ENCODE results near the gene TRAM2. TPM values are rescaled to one million over a fixed set of nuclear protein-coding genes. Genes with fewer than 3 reads are reported as not detected.

Gene TRAM2
- total and polyA plus RNA-seq, 4 experiments from 2014 or later, result 2.7 to 11.3 (median 7.5) TPM

DNA sequence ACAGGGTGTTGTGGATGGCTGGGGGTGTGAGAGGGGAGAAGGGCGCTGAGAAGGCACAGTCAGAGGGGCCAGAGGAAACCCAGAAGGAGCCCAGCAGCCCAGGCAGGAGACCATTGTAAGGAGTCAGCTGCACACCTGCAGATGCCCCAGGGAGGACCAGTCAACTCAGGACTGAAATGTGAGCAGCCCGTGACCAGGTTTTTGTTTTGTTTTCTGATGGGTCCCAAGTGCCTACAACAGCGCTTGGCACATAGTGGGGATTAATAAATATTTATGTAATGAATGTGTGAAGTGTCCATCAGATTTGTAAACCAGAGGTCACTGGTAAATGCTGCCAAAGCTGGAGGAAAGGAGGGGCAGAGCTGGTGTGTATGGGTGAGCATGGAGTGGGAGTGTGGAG, 30.2 kb downstream of the TRAM2 start:
- no peaks in the 10 kb centered on the region for H3K9me3 Mint-ChIP-seq

GRCh38 chr6:52546192-52546591, 30.7 kb downstream of the TRAM2 start:
- H3K4me3 Mint-ChIP-seq, result no peak overlapping the region
- no peak overlapping the region for H3K4me3 ChIP-seq (ENCODE audit: low read length in 2 of 2)
- H3K9me3 Mint-ChIP-seq, result no peaks in the 10 kb centered on the region
- DNase-seq, result no peak
- H3K36me3 Mint-ChIP-seq, result peaks cover 2 to 28% of the 10 kb centered on the region in 2 donors
- peak overlapping the region in 2 of 7 donors; percentile 5 to 19 for H3K27ac Mint-ChIP-seq
- intact Hi-C loops (cut with micrococcal nuclease), result no loop called here
- peaks cover 12 to 33% (median 24%) of the 10 kb centered on the region in 4 donors for H3K4me1 Mint-ChIP-seq
- H3K4me1 ChIP-seq (ENCODE audit: insufficient read depth, low read length), result no peaks in the 10 kb centered on the region
- no peaks in the 10 kb centered on the region for H3K27me3 Mint-ChIP-seq
- no peaks in the 10 kb centered on the region for H3K27me3 ChIP-seq (ENCODE audit: insufficient read depth, low read length)
- H3K27ac ChIP-seq (ENCODE audit: low read depth, low read length), result no peak overlapping the region
- ChIA-PET POLR2A (ENCODE audit: partially characterized antibody) (no interaction called here), CTCF (ENCODE audit: partially characterized antibody) (no interaction called here)
- H3K9me3 ChIP-seq (ENCODE audit: control insufficient read depth in 1 of 2, low read length in 2 of 2), result no peaks in the 10 kb centered on the region
- no peaks in the 10 kb centered on the region for H3K36me3 ChIP-seq (ENCODE audit: insufficient read depth, low read length)

More for the DNA sequence above, 30.2 kb downstream of the TRAM2 start:
- H3K4me1 Mint-ChIP-seq, result peaks cover 12 to 34% (median 29%) of the 10 kb centered on the region in 4 donors
- no peaks in the 10 kb centered on the region for H3K9me3 ChIP-seq (ENCODE audit: control insufficient read depth in 1 of 2, low read length in 2 of 2)
- H3K4me3 Mint-ChIP-seq, result peak overlapping the region in 1 of 8 donors; percentile 14
- intact Hi-C loops (cut with micrococcal nuclease), result no loop called here
- no peak for DNase-seq
- ChIA-PET POLR2A (ENCODE audit: partially characterized antibody) (no interaction called here), CTCF (ENCODE audit: partially characterized antibody) (no interaction called here)
- H3K27ac Mint-ChIP-seq, result peak overlapping the region in 2 of 7 donors; percentile 5 to 80
- H3K27ac ChIP-seq (ENCODE audit: low read depth, low read length), result no peak overlapping the region
- no peaks in the 10 kb centered on the region for H3K27me3 Mint-ChIP-seq
- no peaks in the 10 kb centered on the region for H3K4me1 ChIP-seq (ENCODE audit: insufficient read depth, low read length)
- H3K36me3 Mint-ChIP-seq, result peaks cover 2 to 28% of the 10 kb centered on the region in 2 donors
- no peaks in the 10 kb centered on the region for H3K27me3 ChIP-seq (ENCODE audit: insufficient read depth, low read length)
- H3K36me3 ChIP-seq (ENCODE audit: insufficient read depth, low read length), result no peaks in the 10 kb centered on the region
- H3K4me3 ChIP-seq (ENCODE audit: low read length in 2 of 2), result no peak overlapping the region

- Mint-ChIP-seq H3K4me3 (no peak overlapping the region), H3K27ac (no peak overlapping the region)
Measured at GRCh38 chr6:52545406-52546119, 31.3 kb downstream of the TRAM2 start.

GRCh38 chr6:52544602-52545405, 32.1 kb downstream of the TRAM2 start:
- no peaks in the 10 kb centered on the region for H3K9me3 ChIP-seq (ENCODE audit: control insufficient read depth in 1 of 2, low read length in 2 of 2)
- CTCF ChIA-PET (ENCODE audit: partially characterized antibody), result no interaction called here
- Mint-ChIP-seq H3K27ac (no peak overlapping the region), H3K36me3 (peaks cover 2 to 23% of the 10 kb centered on the region in 2 donors), H3K4me3 (no peak overlapping the region), H3K9me3 (no peaks in the 10 kb centered on the region), H3K27me3 (no peaks in the 10 kb centered on the region), H3K4me1 (peaks cover 14 to 35% (median 22%) of the 10 kb centered on the region in 4 donors)
- H3K4me3 ChIP-seq (ENCODE audit: low read length in 2 of 2), result no peak overlapping the region
- POLR2A ChIA-PET (ENCODE audit: partially characterized antibody), result no interaction called here
- H3K36me3 ChIP-seq (ENCODE audit: insufficient read depth, low read length), result no peaks in the 10 kb centered on the region
- no peaks in the 10 kb centered on the region for H3K27me3 ChIP-seq (ENCODE audit: insufficient read depth, low read length)
- H3K27ac ChIP-seq (ENCODE audit: low read depth, low read length), result no peak overlapping the region
- intact Hi-C loops (cut with micrococcal nuclease), result no loop called here
- no peaks in the 10 kb centered on the region for H3K4me1 ChIP-seq (ENCODE audit: insufficient read depth, low read length)
- no peak for DNase-seq

More at GRCh38 chr6:52545406-52546119, 31.3 kb downstream of the TRAM2 start:
- Mint-ChIP-seq H3K27me3 (no peaks in the 10 kb centered on the region), H3K36me3 (peaks cover 2 to 28% of the 10 kb centered on the region in 2 donors), H3K9me3 (no peaks in the 10 kb centered on the region), H3K4me1 (peaks cover 12 to 34% (median 21%) of the 10 kb centered on the region in 4 donors)
- H3K4me1 ChIP-seq (ENCODE audit: insufficient read depth, low read length), result no peaks in the 10 kb centered on the region
- H3K27ac ChIP-seq (ENCODE audit: low read depth, low read length), result no peak overlapping the region
- CTCF ChIA-PET (ENCODE audit: partially characterized antibody), result no interaction called here
- intact Hi-C loops (cut with micrococcal nuclease), result no loop called here
- POLR2A ChIA-PET (ENCODE audit: partially characterized antibody), result no interaction called here
- no peak overlapping the region for H3K4me3 ChIP-seq (ENCODE audit: low read length in 2 of 2)
- no peaks in the 10 kb centered on the region for H3K27me3 ChIP-seq (ENCODE audit: insufficient read depth, low read length)
- no peaks in the 10 kb centered on the region for H3K36me3 ChIP-seq (ENCODE audit: insufficient read depth, low read length)
- no peaks in the 10 kb centered on the region for H3K9me3 ChIP-seq (ENCODE audit: control insufficient read depth in 1 of 2, low read length in 2 of 2)
- DNase-seq, result no peak

DNA sequence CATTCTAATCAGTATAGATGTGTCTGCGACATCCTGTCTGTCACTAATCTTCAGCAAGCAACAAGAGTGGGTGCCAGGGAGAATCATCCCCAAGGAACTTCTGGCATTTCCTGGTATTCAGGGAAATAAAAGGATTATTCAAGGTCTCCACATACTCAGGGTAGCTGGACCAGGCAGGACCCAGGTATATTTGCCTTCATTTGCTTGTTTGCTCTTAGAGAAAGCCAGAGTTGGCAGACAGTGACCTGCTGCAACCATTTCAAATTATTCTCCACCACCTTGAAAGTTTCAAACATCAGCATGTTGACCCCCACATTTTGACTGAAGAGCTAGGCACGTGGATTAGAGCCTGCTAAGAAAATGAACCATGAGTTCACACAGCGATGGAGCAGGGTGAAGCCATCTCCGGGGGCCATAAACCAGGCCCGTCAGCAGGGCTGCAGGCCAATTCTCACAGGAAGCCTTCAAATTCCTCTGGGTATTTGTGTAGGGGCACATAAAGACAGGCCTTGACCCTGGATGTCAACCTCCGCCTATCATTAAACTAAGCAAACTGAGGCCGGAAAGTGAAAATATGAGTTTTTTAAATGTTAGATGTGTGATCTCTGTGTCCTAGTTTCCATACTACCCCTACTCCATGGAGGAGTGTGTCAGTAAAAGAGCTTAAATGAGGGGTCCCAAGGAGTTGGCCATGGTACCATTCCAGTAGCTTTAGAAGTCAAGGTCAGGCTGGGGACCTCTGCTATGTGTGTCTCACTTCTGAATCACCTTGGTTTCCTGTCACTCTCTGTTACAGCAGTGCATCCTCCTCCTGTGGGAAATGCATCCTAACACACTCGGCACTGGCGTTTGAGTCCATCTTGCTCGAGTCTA, 32.9 kb downstream of the TRAM2 start:
- H3K9me3 ChIP-seq (ENCODE audit: control insufficient read depth in 1 of 2, low read length in 2 of 2), result no peaks in the 10 kb centered on the region
- CTCF ChIA-PET (ENCODE audit: partially characterized antibody), result no interaction called here
- peaks cover 21 to 37% (median 26%) of the 10 kb centered on the region in 4 donors for H3K4me1 Mint-ChIP-seq
- peak overlapping the region in 1 of 8 donors; percentile 11 for H3K4me3 Mint-ChIP-seq
- H3K36me3 ChIP-seq (ENCODE audit: insufficient read depth, low read length), result no peaks in the 10 kb centered on the region
- DNase-seq, result no peak
- H3K27ac Mint-ChIP-seq, result peak overlapping the region in 1 of 7 donors; percentile 73
- no peaks in the 10 kb centered on the region for H3K9me3 Mint-ChIP-seq
- no peaks in the 10 kb centered on the region for H3K27me3 ChIP-seq (ENCODE audit: insufficient read depth, low read length)
- peaks cover 2% of the 10 kb centered on the region for H3K4me1 ChIP-seq (ENCODE audit: insufficient read depth, low read length)
- intact Hi-C loops (cut with micrococcal nuclease), result no loop called here
- H3K27ac ChIP-seq (ENCODE audit: low read depth, low read length), result no peak overlapping the region
- POLR2A ChIA-PET (ENCODE audit: partially characterized antibody), result no interaction called here
- H3K27me3 Mint-ChIP-seq, result no peaks in the 10 kb centered on the region
- H3K36me3 Mint-ChIP-seq, result peaks cover 0 to 18% of the 10 kb centered on the region in 2 donors
- no peak overlapping the region for H3K4me3 ChIP-seq (ENCODE audit: low read length in 2 of 2)

- no peak overlapping the region for H3K27ac ChIP-seq (ENCODE audit: low read depth, low read length)
- H3K4me1 ChIP-seq (ENCODE audit: insufficient read depth, low read length), result peaks cover 7% of the 10 kb centered on the region
- CTCF ChIA-PET (ENCODE audit: partially characterized antibody), result interaction anchor here (0.9 kb wide), 1 partner anchor 13 kb away, joined by 4 read pairs; no protein-coding TSS in a partner anchor
- no peak overlapping the region for H3K4me3 ChIP-seq (ENCODE audit: low read length in 2 of 2)
- no peaks in the 10 kb centered on the region for H3K36me3 ChIP-seq (ENCODE audit: insufficient read depth, low read length)
- no peaks in the 10 kb centered on the region for H3K27me3 Mint-ChIP-seq
- no peak for DNase-seq
- peaks cover 24 to 39% (median 30%) of the 10 kb centered on the region in 4 donors for H3K4me1 Mint-ChIP-seq
- H3K36me3 Mint-ChIP-seq, result peaks cover 0 to 13% of the 10 kb centered on the region in 2 donors
- no peaks in the 10 kb centered on the region for H3K9me3 ChIP-seq (ENCODE audit: control insufficient read depth in 1 of 2, low read length in 2 of 2)
- POLR2A ChIA-PET (ENCODE audit: partially characterized antibody), result no interaction called here
- H3K27ac Mint-ChIP-seq, result no peak overlapping the region
- intact Hi-C loops (cut with micrococcal nuclease), result no loop called here
- no peak overlapping the region for H3K4me3 Mint-ChIP-seq
- no peaks in the 10 kb centered on the region for H3K27me3 ChIP-seq (ENCODE audit: insufficient read depth, low read length)
- H3K9me3 Mint-ChIP-seq, result no peaks in the 10 kb centered on the region
Measured at GRCh38 chr6:52543262-52543661, 33.6 kb downstream of the TRAM2 start.

DNA sequence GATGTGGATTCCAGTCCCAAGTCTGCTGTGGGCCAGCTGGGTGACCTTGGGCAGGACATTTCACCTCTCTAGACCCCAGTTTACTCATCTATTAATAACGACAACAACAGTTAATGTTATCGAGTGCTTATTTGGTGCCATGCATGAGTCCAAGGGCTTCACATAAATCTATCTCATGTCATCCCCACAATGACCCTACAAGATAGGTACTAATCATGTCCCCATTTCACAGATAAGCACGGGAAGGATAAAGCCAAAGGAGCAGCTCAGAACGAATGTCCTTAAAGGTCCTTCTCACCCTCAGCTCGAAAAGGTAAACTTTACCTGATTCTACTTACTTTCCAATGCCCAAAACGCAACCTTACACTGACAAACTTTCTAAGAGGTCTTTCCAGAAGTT, 35.7 kb downstream of the TRAM2 start:
- H3K27me3 Mint-ChIP-seq, result no peaks in the 10 kb centered on the region
- H3K4me1 ChIP-seq (ENCODE audit: insufficient read depth, low read length), result peaks cover 28% of the 10 kb centered on the region
- CTCF ChIA-PET (ENCODE audit: partially characterized antibody), result no interaction called here
- H3K27me3 ChIP-seq (ENCODE audit: insufficient read depth, low read length), result no peaks in the 10 kb centered on the region
- H3K4me1 Mint-ChIP-seq, result peaks cover 37 to 45% (median 41%) of the 10 kb centered on the region in 4 donors
- no peaks in the 10 kb centered on the region for H3K9me3 Mint-ChIP-seq
- no peak overlapping the region for H3K4me3 ChIP-seq (ENCODE audit: low read length in 2 of 2)
- H3K4me3 Mint-ChIP-seq, result no peak overlapping the region
- peaks cover 0 to 6% of the 10 kb centered on the region in 2 donors for H3K36me3 Mint-ChIP-seq
- intact Hi-C loops (cut with micrococcal nuclease), result no loop called here
- H3K36me3 ChIP-seq (ENCODE audit: insufficient read depth, low read length), result no peaks in the 10 kb centered on the region
- DNase-seq, result no peak
- H3K27ac ChIP-seq (ENCODE audit: low read depth, low read length), result no peak overlapping the region
- no peak overlapping the region for H3K27ac Mint-ChIP-seq
- POLR2A ChIA-PET (ENCODE audit: partially characterized antibody), result interaction anchor here (0.5 kb wide), 1 partner anchor 20 kb away, joined by 3 read pairs; no protein-coding TSS in a partner anchor
- no peaks in the 10 kb centered on the region for H3K9me3 ChIP-seq (ENCODE audit: control insufficient read depth in 1 of 2, low read length in 2 of 2)

Data from CD4-positive, alpha-beta memory T cell (primary cell).